ENCODE data around the gene CACNA1B. TPM values are rescaled to one million over a fixed set of nuclear protein-coding genes. Genes with fewer than 3 reads are reported as not detected.

The CACNA1B gene
- total RNA-seq, 1 experiment from 2014 or later, result 7.8 TPM

- no CpG with 5 or more reads among the region's 66 CpGs for WGBS (ENCODE audit: extremely low coverage, insufficient read length, low lambda C conversion rate)
- Histone ChIP-seq H3K79me1 (ENCODE audit: insufficient read depth, low read depth, low read length, poor library complexity, severe bottlenecking) (no peaks in the 10 kb centered on the region), H3K23ac (ENCODE audit: insufficient read length, low read depth, low read length) (no peak overlapping the region), H2AK5ac (ENCODE audit: insufficient read length, low read length) (no peak overlapping the region), H3K14ac (ENCODE audit: insufficient read depth, low read length) (no peak overlapping the region), H4K91ac (ENCODE audit: insufficient read length, low read depth, low read length) (no peak overlapping the region), H2BK12ac (ENCODE audit: insufficient read length, low read depth, low read length) (no peak overlapping the region), H3K9me3 (ENCODE audit: control insufficient read depth, low read depth, low read length) (no peaks in the 10 kb centered on the region), H3K4me1 (ENCODE audit: insufficient read depth, low read length) (no peaks in the 10 kb centered on the region), H2BK120ac (ENCODE audit: low read depth, low read length, poor library complexity, severe bottlenecking) (no peak overlapping the region), H2BK20ac (ENCODE audit: low read depth, low read length, poor library complexity, severe bottlenecking) (no peak overlapping the region), H2AFZ (ENCODE audit: low read length) (no peak overlapping the region), H4K5ac (ENCODE audit: insufficient read length, low read depth, low read length) (no peak overlapping the region), H2BK15ac (ENCODE audit: low read depth, low read length) (peak overlapping the region; percentile 32; the same call in 1 of the 2 replicates), H3K23me2 (ENCODE audit: insufficient read length, low read depth, low read length, poor library complexity, severe bottlenecking) (no peaks in the 10 kb centered on the region), H3K4me2 (ENCODE audit: insufficient read depth, insufficient read length, low read length) (no peak overlapping the region), H3T11ph (ENCODE audit: low read length) (no peak overlapping the region), H3K79me2 (ENCODE audit: insufficient read depth, low read length) (no peaks in the 10 kb centered on the region), H3K4ac (ENCODE audit: low read depth, low read length) (no peak overlapping the region), H3K27ac (ENCODE audit: insufficient read length, low read depth, low read length) (no peak overlapping the region), H3K27me3 (ENCODE audit: insufficient read depth, low read length) (no peaks in the 10 kb centered on the region), H4K8ac (replicated peaks; ENCODE audit: insufficient read length, low read depth, low read length) (no peak overlapping the region), H3K9ac (ENCODE audit: extremely low read depth, insufficient read length, low read length) (no peak overlapping the region), H3K56ac (ENCODE audit: insufficient read length, low read depth, low read length) (no peak overlapping the region), H2BK5ac (ENCODE audit: insufficient read length, low read length) (no peak overlapping the region), H3K18ac (ENCODE audit: insufficient read length, low read depth, low read length) (no peak overlapping the region), H4K20me1 (ENCODE audit: control insufficient read depth, insufficient read depth, insufficient read length) (no peaks in the 10 kb centered on the region)
- peaks cover 23 to 45% (median 45%) of the 10 kb centered on the region in 3 experiments for H3K36me3 Mint-ChIP-seq (ENCODE audit: insufficient read depth in 1 of 3, low read depth in 3 of 3)
- H3K27ac Mint-ChIP-seq, result 0 out of 7 replicates have a peak overlapping the region, but pooled peaks of 1 of the 3 experiments have one; percentile 49
- H3K4me3 Mint-ChIP-seq, result no peak overlapping the region
- peaks cover 0 to 2% of the 10 kb centered on the region in 2 experiments; a peak in 1 of 5 replicates for H3K9me3 Mint-ChIP-seq
- no peaks in the 10 kb centered on the region for H3K27me3 Mint-ChIP-seq (ENCODE audit: low read depth)
- no peak for DNase-seq
- H3K4me1 Mint-ChIP-seq, result no peaks in the 10 kb centered on the region; a peak in 1 of 4 replicates
- no peak for TF ChIP-seq CTCF (conservative IDR thresholded peaks at IDR 0.05)
These were observed 42.6 kb upstream of the CACNA1B start for GRCh38 chr9:137834846-137835546.
